GM12872 (cell line): ENCODE results near the gene SMIM45.

Experiments
- CTCF ChIP-seq: IDR thresholded peaks from 3 replicates; pipeline ENCODE4 v1.5.1; 2011; ENCODE audit warnings: low read depth, mild to moderate bottlenecking, low read length, moderate library complexity; ENCODE audit not compliant: insufficient read depth

SMIM45 gene

GRCh38 chr22:41925783-41926460 lies 26.0 kb upstream of the SMIM45 start:
- peak; percentile 78; the same call in 2 of the 3 replicates for TF ChIP-seq CTCF

GRCh38 chr22:41927813-41928212 lies 24.1 kb upstream of the SMIM45 start:
- no peak for TF ChIP-seq CTCF

GRCh38 chr22:41928593-41929417 lies 23.1 kb upstream of the SMIM45 start:
- no peak for TF ChIP-seq CTCF

GRCh38 chr22:41929418-41929810 lies 22.5 kb upstream of the SMIM45 start:
- TF ChIP-seq CTCF: no peak

GRCh38 chr22:41931701-41932269 lies 20.2 kb upstream of the SMIM45 start:
- no peak for TF ChIP-seq CTCF

- TF ChIP-seq CTCF: no peak
Observed at GRCh38 chr22:41932353-41932752, 19.6 kb upstream of the SMIM45 start.

GRCh38 chr22:41933411-41934177 lies 18.4 kb upstream of the SMIM45 start:
- TF ChIP-seq CTCF: no peak
